NCI-H510A (cell line): Measurements from ENCODE around the gene COL18A1.

ENCODE experiments used
- DNase-seq: peaks from one replicate; lab custom pipeline; 2025; lab: John Stamatoyannopoulos, UW

COL18A1 gene

GRCh38 chr21:45536301-45537081 is 131.5 kb downstream of the COL18A1 start:
- DNase-seq = no peak

GRCh38 chr21:45537111-45537745 is 132.3 kb downstream of the COL18A1 start:
- DNase-seq = no peak

- no peak for DNase-seq
These were observed 132.9 kb downstream of the COL18A1 start for GRCh38 chr21:45537746-45538291.

GRCh38 chr21:45538381-45539045 is 133.5 kb downstream of the COL18A1 start:
- DNase-seq = no peak

- DNase-seq = no peak
These were observed 134.3 kb downstream of the COL18A1 start for GRCh38 chr21:45539046-45539795.

GRCh38 chr21:45539796-45540600 is 135.0 kb downstream of the COL18A1 start:
- no peak for DNase-seq

GRCh38 chr21:45540601-45540970 is 135.6 kb downstream of the COL18A1 start:
- no peak for DNase-seq

GRCh38 chr21:45541221-45542039 is 136.5 kb downstream of the COL18A1 start:
- no peak for DNase-seq

GRCh38 chr21:45542242-45542666 is 137.3 kb downstream of the COL18A1 start, which contains the start of gene SLC19A1:
Gene SLC19A1, minus strand, starts transcription at chr21:45542440. Its CDS starts 4,481 bp downstream, at chr21:45537959.
- no peak for DNase-seq

GRCh38 chr21:45542667-45543370 is 137.9 kb downstream of the COL18A1 start:
- no peak for DNase-seq

- no peak for DNase-seq
These were observed 138.4 kb downstream of the COL18A1 start for GRCh38 chr21:45543371-45543709.

- DNase-seq = no peak
These were observed 138.9 kb downstream of the COL18A1 start for GRCh38 chr21:45543710-45544448.

GRCh38 chr21:45544449-45545235 is 139.7 kb downstream of the COL18A1 start:
- DNase-seq = no peak

- DNase-seq = no peak
These were observed 140.2 kb downstream of the COL18A1 start for GRCh38 chr21:45545236-45545570.

GRCh38 chr21:45545691-45546531 is 140.9 kb downstream of the COL18A1 start:
- no peak for DNase-seq

- DNase-seq = no peak
These were observed 141.9 kb downstream of the COL18A1 start for GRCh38 chr21:45546636-45547544.
